Hepatocyte (in vitro differentiated cells): ENCODE results near the gene MBNL3. TPM values are rescaled to one million over a fixed set of nuclear protein-coding genes. Genes with fewer than 3 reads are reported as not detected.
"Not testable (repeated sequence)": the region's sequence is repeated elsewhere in the genome, so short reads cannot be mapped to it uniquely, and the experiment has no call there.

Experiments used
- DNase-seq: peaks from one replicate; pipeline ENCODE4 v3.0.0-alpha.2; 2016; ENCODE audit warnings: low spot score
- H2AFZ ChIP-seq: fragments of 200-600 bp; sonication (generic); 2 replicates; pipeline ENCODE4 v1.6.0; 2016; ENCODE audit warnings: antibody characterized with exemption, mild to moderate bottlenecking
- H3K27ac ChIP-seq: fragments of 200-600 bp; sonication (generic); 2 replicates; pipeline ENCODE4 v1.5.1; 2016; ENCODE audit warnings: mild to moderate bottlenecking
- H3K27me3 ChIP-seq: fragments of 200-600 bp; sonication (generic); 2 replicates; pipeline ENCODE4 v1.6.1; 2016
- H3K36me3 ChIP-seq: fragments of 200-600 bp; sonication (generic); replicated peaks from 2 replicates; pipeline ENCODE4 v1.5.1; 2016; ENCODE audit warnings: low read depth; ENCODE audit not compliant: insufficient read depth
- H3K4me1 ChIP-seq: fragments of 200-600 bp; sonication (generic); 2 replicates; pipeline ENCODE4 v1.5.1; 2016; ENCODE audit warnings: mild to moderate bottlenecking, moderate library complexity; ENCODE audit not compliant: insufficient read depth
- H3K4me2 ChIP-seq: fragments of 200-600 bp; sonication (generic); 2 replicates; pipeline ENCODE4 v1.6.0; 2016
- H3K4me3 ChIP-seq: fragments of 200-600 bp; sonication (generic); 2 replicates; pipeline ENCODE4 v1.5.1; 2016; ENCODE audit warnings: mild to moderate bottlenecking
- H3K79me2 ChIP-seq: fragments of 200-600 bp; sonication (generic); 2 replicates; pipeline ENCODE4 v1.6.0; 2017; ENCODE audit warnings: mild to moderate bottlenecking
- H3K9me2 ChIP-seq: fragments of 200-600 bp; sonication (generic); replicated peaks from 2 replicates; pipeline ENCODE4 v1.6.0; 2017; ENCODE audit warnings: mild to moderate bottlenecking; ENCODE audit not compliant: insufficient read depth
- H3K9me3 ChIP-seq: fragments of 200-600 bp; sonication (generic); 2 replicates; pipeline ENCODE4 v1.5.1; 2016; ENCODE audit warnings: low read depth, mild to moderate bottlenecking
- H4K20me1 ChIP-seq: fragments of 200-600 bp; sonication (generic); 2 replicates; pipeline ENCODE4 v1.6.0; 2016; ENCODE audit warnings: mild to moderate bottlenecking; ENCODE audit not compliant: insufficient read depth, poor library complexity, severe bottlenecking
- CTCF ChIP-seq: fragments of 200-600 bp; sonication (generic); IDR thresholded peaks from 2 replicates; pipeline ENCODE4 v1.5.1; 2016; ENCODE audit warnings: antibody characterized with exemption, mild to moderate bottlenecking; ENCODE audit not compliant: poor library complexity
- EZH2 ChIP-seq: fragments of 200-600 bp; sonication (generic); IDR thresholded peaks from 2 replicates; pipeline ENCODE4 v1.6.1; 2016; ENCODE audit warnings: antibody characterized with exemption, mild to moderate bottlenecking, borderline replicate concordance
- EZH2phosphoT487 ChIP-seq: fragments of 200-600 bp; sonication (generic); IDR thresholded peaks from one replicate; pipeline ENCODE4 v1.6.1; 2018; ENCODE audit warnings: antibody characterized with exemption, mild to moderate bottlenecking, low read depth, moderate library complexity; ENCODE audit not compliant: unreplicated experiment, severe bottlenecking
- WGBS: methylation state at CpG from one replicate; pipeline ENCODE4 v1.1.6; 2016; ENCODE audit warnings: low lambda C conversion rate; ENCODE audit errors: missing lambda C conversion rate; 5-methylcytosine and 5-hydroxymethylcytosine counted together
- polyA plus RNA-seq: library from polyadenylated mRNA; unstranded; fragments of >200 nt; fragmentation: Nextera tagmentation; extraction: Ambion mirVana; gene quantifications from 2 replicates; pipeline ENCODE4 v1.2.1, GENCODE V29; 2016
- total RNA-seq: library from RNA; depleted of rRNA; stranded (reverse); fragments of >200 nt; gene quantifications from 2 replicates; pipeline ENCODE4 v1.2.3, GENCODE V29; 2014

Gene MBNL3
- total and polyA plus RNA-seq, 2 experiments from 2014 or later: 9.6 to 90.5 TPM

DNA sequence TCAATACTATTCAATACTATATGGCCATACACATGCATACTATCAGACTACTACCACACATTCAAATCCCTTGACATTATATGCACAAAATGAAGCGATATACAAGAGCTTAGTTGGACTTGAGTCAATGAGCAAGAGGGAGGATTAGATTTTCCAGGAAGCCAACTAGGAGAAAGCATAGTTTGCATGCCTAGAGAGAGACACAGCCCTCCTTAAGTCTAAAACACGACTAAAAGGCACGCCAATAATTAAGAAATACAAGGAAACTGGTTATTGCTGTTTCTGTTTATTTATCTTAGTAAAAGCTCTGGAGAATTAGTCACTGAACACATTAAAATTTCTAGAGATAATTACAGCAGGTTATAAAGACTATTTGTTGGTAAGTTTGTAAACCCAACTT, 21.8 kb downstream of the MBNL3 start:
- Histone ChIP-seq H3K36me3 (no peaks in the 10 kb centered on the region), H4K20me1 (no peaks in the 10 kb centered on the region), H3K27ac (peak overlapping the region; percentile 23), H3K4me1 (peaks cover 3% of the 10 kb centered on the region), H3K9me3 (no peaks in the 10 kb centered on the region), H3K27me3 (no peaks in the 10 kb centered on the region), H2AFZ (no peak overlapping the region), H3K9me2 (no peaks in the 10 kb centered on the region), H3K79me2 (no peaks in the 10 kb centered on the region), H3K4me2 (peak overlapping the region; percentile 34), H3K4me3 (no peak overlapping the region)
- DNase-seq: no peak
- TF ChIP-seq CTCF: no peak
- TF ChIP-seq EZH2: no peak
- TF ChIP-seq EZH2phosphoT487: no peak
- 35% methylated on average over 3 of the region's 3 CpGs for WGBS

DNA sequence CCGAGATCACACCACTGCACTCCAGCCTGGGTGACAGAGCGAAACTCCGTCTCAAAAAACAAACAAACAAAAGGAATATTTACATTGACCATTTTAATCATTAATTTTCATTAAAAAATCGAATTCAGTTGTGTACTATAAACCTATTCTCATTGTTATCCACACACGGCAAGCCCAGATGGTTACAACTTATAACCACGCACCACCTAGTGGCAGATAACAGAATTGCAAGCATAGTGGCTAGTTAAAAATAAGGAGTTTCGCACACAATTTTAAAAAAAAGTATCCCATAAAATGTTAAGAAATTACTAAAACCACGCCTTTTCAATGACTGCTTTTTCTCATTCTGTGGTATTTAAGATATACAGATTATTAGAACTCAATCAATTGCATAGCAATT, 25.4 kb downstream of the MBNL3 start:
- no peak overlapping the region for H3K4me2 ChIP-seq
- peaks cover 3% of the 10 kb centered on the region for H3K4me1 ChIP-seq
- H3K9me3 ChIP-seq: no peaks in the 10 kb centered on the region
- no peaks in the 10 kb centered on the region for H3K9me2 ChIP-seq
- H4K20me1 ChIP-seq: no peaks in the 10 kb centered on the region
- H3K4me3 ChIP-seq: no peak overlapping the region
- H3K79me2 ChIP-seq: no peaks in the 10 kb centered on the region
- 62% methylated on average over 8 of the region's 8 CpGs for WGBS
- H2AFZ ChIP-seq: no peak overlapping the region
- no peaks in the 10 kb centered on the region for H3K27me3 ChIP-seq
- H3K36me3 ChIP-seq: no peaks in the 10 kb centered on the region
- no peak for TF ChIP-seq EZH2
- peak; percentile 32 for TF ChIP-seq CTCF
- peak; percentile 14 for DNase-seq
- no peak overlapping the region for H3K27ac ChIP-seq

GRCh38 chrX:132461886-132462285, 27.0 kb downstream of the MBNL3 start:
- H3K36me3 ChIP-seq: no peaks in the 10 kb centered on the region
- TF ChIP-seq EZH2phosphoT487 (no peak), CTCF (no peak), EZH2 (no peak)

GRCh38 chrX:132452911-132453550, 35.8 kb downstream of the MBNL3 start:
- Histone ChIP-seq H3K27ac (no peak overlapping the region), H3K36me3 (no peaks in the 10 kb centered on the region), H2AFZ (no peak overlapping the region), H3K4me2 (no peak overlapping the region), H3K4me3 (no peak overlapping the region), H4K20me1 (no peaks in the 10 kb centered on the region), H3K9me3 (no peaks in the 10 kb centered on the region), H3K27me3 (no peaks in the 10 kb centered on the region), H3K79me2 (no peaks in the 10 kb centered on the region), H3K9me2 (no peaks in the 10 kb centered on the region), H3K4me1 (no peaks in the 10 kb centered on the region)
- TF ChIP-seq EZH2phosphoT487 (no peak), CTCF (no peak), EZH2 (no peak)
- 55% methylated on average over 5 of the region's 5 CpGs for WGBS
- no peak for DNase-seq

More at GRCh38 chrX:132461886-132462285, 27.0 kb downstream of the MBNL3 start:
- Histone ChIP-seq H3K4me2 (no peak overlapping the region), H3K4me3 (no peak overlapping the region), H3K79me2 (no peaks in the 10 kb centered on the region), H3K9me2 (no peaks in the 10 kb centered on the region), H3K9me3 (no peaks in the 10 kb centered on the region), H2AFZ (no peak overlapping the region), H3K4me1 (peaks cover 3% of the 10 kb centered on the region), H4K20me1 (no peaks in the 10 kb centered on the region), H3K27me3 (no peaks in the 10 kb centered on the region), H3K27ac (no peak overlapping the region)
- no peak for DNase-seq

- not testable (repeated sequence) for H3K27me3 ChIP-seq, H3K4me1 ChIP-seq, H3K27ac ChIP-seq, H3K4me3 ChIP-seq, H3K4me2 ChIP-seq, H3K9me2 ChIP-seq, H2AFZ ChIP-seq, H3K9me3 ChIP-seq, H3K79me2 ChIP-seq, DNase-seq, H4K20me1 ChIP-seq, H3K36me3 ChIP-seq
- 77% methylated on average over 3 of the region's 3 CpGs for WGBS
Measured at GRCh38 chrX:132445909-132446308, 42.9 kb downstream of the MBNL3 start.
